Fibroblast of skin of abdomen (primary cell): ENCODE results near the gene KCNH5.
"Not testable (repeated sequence)": the region's sequence is repeated elsewhere in the genome, so short reads cannot be mapped to it uniquely, and the experiment has no call there.

Experiments
- DNase-seq: peaks from one replicate; pipeline ENCODE4 v3.0.0-alpha.2; 2013

Gene KCNH5

GRCh38 chr14:62885451-62885850, 159.8 kb downstream of the KCNH5 start:
- no peak for DNase-seq

GRCh38 chr14:62882967-62883366, 162.3 kb downstream of the KCNH5 start:
- no peak for DNase-seq

GRCh38 chr14:62866376-62866775, 178.9 kb downstream of the KCNH5 start:
- no peak for DNase-seq

GRCh38 chr14:62864588-62864987, 180.7 kb downstream of the KCNH5 start:
- no peak for DNase-seq

GRCh38 chr14:62858011-62858410, 187.2 kb downstream of the KCNH5 start:
- DNase-seq, result not testable (repeated sequence)

GRCh38 chr14:62854951-62855350, 190.3 kb downstream of the KCNH5 start:
- no peak for DNase-seq

GRCh38 chr14:62847168-62847567, 198.1 kb downstream of the KCNH5 start:
- DNase-seq, result no peak

- DNase-seq, result no peak
These were observed 200.7 kb downstream of the KCNH5 start for GRCh38 chr14:62844546-62844945.

- no peak for DNase-seq
These were observed 221.2 kb downstream of the KCNH5 start for GRCh38 chr14:62824086-62824485.

GRCh38 chr14:62819931-62820330, 225.3 kb downstream of the KCNH5 start:
- no peak for DNase-seq

- DNase-seq, result no peak
These were observed 237.6 kb downstream of the KCNH5 start for GRCh38 chr14:62807636-62808035.

- DNase-seq, result no peak
These were observed 244.7 kb downstream of the KCNH5 start for GRCh38 chr14:62800577-62800976.

GRCh38 chr14:62796431-62796830, 248.8 kb downstream of the KCNH5 start:
- no peak for DNase-seq

GRCh38 chr14:62792578-62792977, 252.7 kb downstream of the KCNH5 start:
- no peak for DNase-seq

GRCh38 chr14:62781328-62781727, 263.9 kb downstream of the KCNH5 start:
- DNase-seq, result not testable (repeated sequence)

GRCh38 chr14:62778852-62779251, 266.4 kb downstream of the KCNH5 start:
- DNase-seq, result no peak

- DNase-seq, result no peak
These were observed 266.9 kb downstream of the KCNH5 start for GRCh38 chr14:62778310-62778709.

- no peak for DNase-seq
These were observed 267.7 kb downstream of the KCNH5 start for GRCh38 chr14:62777510-62777909.

GRCh38 chr14:62776300-62776699, 269.0 kb downstream of the KCNH5 start:
- DNase-seq, result peak; percentile 2

- no peak for DNase-seq
These were observed 276.5 kb downstream of the KCNH5 start for GRCh38 chr14:62768753-62769152.

GRCh38 chr14:62763951-62764350, 281.3 kb downstream of the KCNH5 start:
- no peak for DNase-seq

- no peak for DNase-seq
These were observed 285.5 kb downstream of the KCNH5 start for GRCh38 chr14:62759796-62760195.

- DNase-seq, result not testable (repeated sequence)
These were observed 298.4 kb downstream of the KCNH5 start for GRCh38 chr14:62746881-62747280.

GRCh38 chr14:62745496-62745895, 299.8 kb downstream of the KCNH5 start:
- DNase-seq, result no peak

- DNase-seq, result no peak
These were observed 301.7 kb downstream of the KCNH5 start for GRCh38 chr14:62743560-62743959.

GRCh38 chr14:62743118-62743517, 302.1 kb downstream of the KCNH5 start:
- DNase-seq, result no peak
